Astrocyte of the cerebellum (primary cell): ENCODE results near the gene RAB7A.

Experiments
- DNase-seq: peaks from one replicate; pipeline ENCODE4 v3.0.0-alpha.2; 2011; ENCODE audit warnings: low read depth
- H3K4me3 ChIP-seq: 2 replicates; pipeline ENCODE4 v1.5.1; 2011; ENCODE audit warnings: mild to moderate bottlenecking, low read depth, low read length, moderate library complexity
- in situ Hi-C: cut with HindIII; loops from 2 replicates; pipeline ENCODE4 v1.10.0; 2017; ENCODE audit warnings: low sequenced_read_pairs
- TF ChIP-seq, protein P1 (sequence below): IDR thresholded peaks from 2 replicates; pipeline ENCODE4 v1.5.1; 2012; ENCODE audit warnings: low read length, low read depth, moderate library complexity, mild to moderate bottlenecking; ENCODE audit errors: missing control alignments

RAB7A gene

DNA sequence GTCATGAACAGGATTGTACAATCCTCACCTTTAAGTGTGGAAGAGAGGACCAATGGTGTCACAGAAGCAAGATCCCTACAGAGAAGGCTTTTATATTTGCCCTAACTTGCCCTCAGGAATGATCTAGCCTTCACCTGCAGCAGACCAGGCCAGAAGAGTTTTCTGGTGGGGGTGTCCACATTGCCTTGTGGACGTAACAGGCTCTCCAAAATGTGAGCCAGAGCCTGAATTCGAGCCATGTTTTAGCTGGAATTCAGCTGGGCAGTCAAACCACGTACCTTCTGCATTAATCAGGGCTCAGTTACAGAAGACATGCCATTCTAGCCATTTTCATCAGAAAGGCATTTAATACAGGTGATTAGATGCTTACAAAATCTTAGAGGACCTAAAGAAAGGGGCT lies 23.6 kb upstream of the RAB7A start:
- no peak overlapping the region for H3K4me3 ChIP-seq
- no peak for DNase-seq
- in situ Hi-C loops, result no loop called here
- TF ChIP-seq, protein P1, sequence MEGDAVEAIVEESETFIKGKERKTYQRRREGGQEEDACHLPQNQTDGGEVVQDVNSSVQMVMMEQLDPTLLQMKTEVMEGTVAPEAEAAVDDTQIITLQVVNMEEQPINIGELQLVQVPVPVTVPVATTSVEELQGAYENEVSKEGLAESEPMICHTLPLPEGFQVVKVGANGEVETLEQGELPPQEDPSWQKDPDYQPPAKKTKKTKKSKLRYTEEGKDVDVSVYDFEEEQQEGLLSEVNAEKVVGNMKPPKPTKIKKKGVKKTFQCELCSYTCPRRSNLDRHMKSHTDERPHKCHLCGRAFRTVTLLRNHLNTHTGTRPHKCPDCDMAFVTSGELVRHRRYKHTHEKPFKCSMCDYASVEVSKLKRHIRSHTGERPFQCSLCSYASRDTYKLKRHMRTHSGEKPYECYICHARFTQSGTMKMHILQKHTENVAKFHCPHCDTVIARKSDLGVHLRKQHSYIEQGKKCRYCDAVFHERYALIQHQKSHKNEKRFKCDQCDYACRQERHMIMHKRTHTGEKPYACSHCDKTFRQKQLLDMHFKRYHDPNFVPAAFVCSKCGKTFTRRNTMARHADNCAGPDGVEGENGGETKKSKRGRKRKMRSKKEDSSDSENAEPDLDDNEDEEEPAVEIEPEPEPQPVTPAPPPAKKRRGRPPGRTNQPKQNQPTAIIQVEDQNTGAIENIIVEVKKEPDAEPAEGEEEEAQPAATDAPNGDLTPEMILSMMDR, result no peak

DNA sequence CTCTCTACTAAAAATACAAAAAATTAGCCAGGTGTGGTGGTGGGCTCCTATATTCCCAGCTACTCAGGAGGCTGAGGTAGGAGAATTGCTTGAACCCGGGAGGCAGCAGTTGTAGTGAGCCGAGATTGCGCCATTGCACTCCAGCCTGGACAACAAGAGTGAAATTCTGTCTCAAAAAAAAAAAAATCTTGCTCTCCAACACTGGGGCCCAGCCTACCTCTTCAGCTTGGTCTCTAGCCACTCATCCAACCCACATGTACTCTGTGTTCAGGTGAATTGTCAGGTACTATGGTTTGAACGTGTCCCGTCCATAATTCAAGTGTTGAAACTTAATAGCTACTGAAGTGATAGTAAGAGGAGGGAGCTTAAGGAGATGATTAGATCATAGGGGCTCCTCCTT lies 22.4 kb upstream of the RAB7A start:
- TF ChIP-seq, protein P1, result no peak
- in situ Hi-C loops, result no loop called here
- no peak overlapping the region for H3K4me3 ChIP-seq
- DNase-seq, result no peak

DNA sequence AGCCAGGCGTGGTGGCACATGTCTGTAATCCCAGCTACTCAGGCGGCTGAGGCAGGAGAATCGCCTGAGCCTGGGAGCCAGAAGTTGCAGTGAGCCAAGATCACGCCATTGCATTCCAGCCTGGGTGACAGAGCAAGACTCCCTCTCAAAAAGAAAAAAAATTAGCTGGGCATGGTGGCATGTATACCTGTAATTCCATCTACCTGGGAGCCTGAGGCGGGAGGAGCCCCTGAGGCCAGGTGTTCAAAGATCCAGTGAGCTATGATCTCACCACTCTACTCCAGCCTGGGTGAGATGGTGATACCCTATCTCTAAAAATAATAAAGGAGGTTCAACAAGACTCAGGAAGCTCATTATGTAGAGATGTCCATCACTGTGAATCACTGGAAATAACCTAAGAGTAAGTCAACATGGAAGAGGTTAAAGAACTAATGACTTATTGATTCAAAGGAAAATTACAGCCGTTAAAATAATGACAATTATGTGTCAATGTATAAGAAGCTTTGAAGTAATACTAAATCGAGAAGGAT lies 19.8 kb upstream of the RAB7A start:
- in situ Hi-C loops, result no loop called here
- DNase-seq, result no peak
- TF ChIP-seq, protein P1, result no peak
- no peak overlapping the region for H3K4me3 ChIP-seq

DNA sequence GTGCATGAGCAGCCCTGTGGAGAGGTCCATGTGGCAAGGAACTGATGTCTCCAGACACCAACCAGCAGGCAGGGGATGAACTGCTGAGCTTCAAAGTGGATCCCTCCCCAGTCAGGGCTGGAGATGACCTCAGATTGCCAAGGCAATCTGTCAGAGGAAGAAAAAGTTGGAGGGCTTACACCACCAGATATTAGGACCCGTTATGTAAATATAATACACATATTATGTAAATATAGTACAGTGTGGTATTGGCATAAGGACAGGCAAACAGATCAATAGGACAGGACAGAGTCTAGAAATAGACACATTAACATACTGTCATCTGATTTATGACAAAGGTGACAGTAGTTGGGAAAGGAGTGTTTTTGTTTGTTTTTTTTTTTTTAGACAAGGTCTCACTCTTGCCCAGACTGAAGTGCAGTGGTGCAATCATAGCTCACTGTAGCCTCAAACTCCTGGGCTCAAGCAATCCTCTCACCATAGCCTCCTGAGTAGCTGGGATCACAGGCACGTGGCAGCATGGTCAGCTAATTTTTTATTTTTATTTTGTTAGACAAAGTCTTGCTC lies 18.0 kb upstream of the RAB7A start:
- no peak for DNase-seq
- in situ Hi-C loops, result no loop called here
- TF ChIP-seq, protein P1, result no peak
- no peak overlapping the region for H3K4me3 ChIP-seq

DNA sequence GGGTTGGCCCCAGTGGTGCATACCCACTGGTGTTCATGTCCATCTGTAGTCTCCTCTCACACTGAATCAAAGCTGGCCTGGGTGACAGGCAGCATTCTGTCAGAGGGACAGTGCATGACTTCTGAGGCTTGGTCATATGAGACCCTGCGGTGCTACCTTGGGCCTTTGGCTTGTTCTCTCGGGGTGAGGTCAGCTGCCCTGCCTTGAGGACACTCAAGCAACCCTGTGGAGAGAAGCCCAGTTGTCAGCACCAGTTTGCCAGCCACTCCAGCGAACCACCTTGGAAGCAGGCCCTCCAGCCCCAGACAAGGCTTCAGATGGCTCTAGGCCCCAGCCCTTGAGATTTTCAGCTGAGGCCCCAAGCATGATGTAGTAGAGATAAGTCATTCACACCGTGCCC lies 16.9 kb upstream of the RAB7A start:
- in situ Hi-C loops, result no loop called here
- H3K4me3 ChIP-seq, result no peak overlapping the region
- DNase-seq, result no peak
- TF ChIP-seq, protein P1, result no peak

DNA sequence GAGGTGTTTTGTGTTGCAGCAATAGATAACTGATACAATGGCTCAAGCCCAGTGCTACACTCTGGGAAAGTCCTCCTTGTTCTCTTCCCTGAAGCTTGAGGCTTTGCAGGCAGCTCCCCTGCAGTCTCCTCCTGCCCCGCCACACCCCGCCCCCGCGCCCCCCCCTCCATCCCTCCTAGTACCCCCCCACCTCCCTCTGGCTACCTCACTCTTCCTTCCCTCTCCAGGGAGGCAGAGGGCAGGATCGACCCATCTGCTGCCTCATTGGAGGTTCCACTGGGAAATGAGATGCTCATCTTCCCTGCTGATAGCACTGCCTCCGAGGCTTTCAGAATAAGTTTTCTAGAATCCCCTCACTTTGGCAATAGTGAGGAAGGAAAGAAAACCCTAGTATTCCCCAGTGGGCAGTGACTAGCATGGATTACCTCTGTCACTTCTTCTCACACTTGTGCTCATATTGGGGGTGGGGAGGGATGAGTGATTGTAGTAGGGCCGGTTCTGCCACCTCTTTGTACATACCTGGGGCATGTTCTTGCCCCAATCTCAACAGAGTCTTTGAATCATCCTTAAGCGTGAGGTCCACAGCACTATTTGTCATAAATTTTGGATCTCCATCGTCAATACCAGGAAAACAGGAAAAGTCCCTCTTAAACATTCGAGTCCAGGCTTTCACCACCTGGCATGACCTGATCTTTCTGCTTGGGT lies 16.3 kb upstream of the RAB7A start:
- TF ChIP-seq, protein P1, result no peak
- DNase-seq, result no peak
- H3K4me3 ChIP-seq, result no peak overlapping the region
- in situ Hi-C loops, result no loop called here
